Glomerular endothelial cell (primary cell): ENCODE results near the gene LCN1. TPM values are rescaled to one million over a fixed set of nuclear protein-coding genes. Genes with fewer than 3 reads are reported as not detected.

Source experiments
- DNase-seq: peaks from one replicate; pipeline ENCODE4 v3.0.0-alpha.2; 2011; ENCODE audit warnings: low read depth, low spot score; ENCODE audit errors: extremely low read depth
- total RNA-seq: library from RNA; depleted of rRNA; stranded (reverse); fragments of >200 nt; gene quantifications from 2 replicates; pipeline ENCODE4 v1.2.3, GENCODE V29; 2015

LCN1 gene
- total RNA-seq, 1 donor from 2014 or later: not detected

DNA sequence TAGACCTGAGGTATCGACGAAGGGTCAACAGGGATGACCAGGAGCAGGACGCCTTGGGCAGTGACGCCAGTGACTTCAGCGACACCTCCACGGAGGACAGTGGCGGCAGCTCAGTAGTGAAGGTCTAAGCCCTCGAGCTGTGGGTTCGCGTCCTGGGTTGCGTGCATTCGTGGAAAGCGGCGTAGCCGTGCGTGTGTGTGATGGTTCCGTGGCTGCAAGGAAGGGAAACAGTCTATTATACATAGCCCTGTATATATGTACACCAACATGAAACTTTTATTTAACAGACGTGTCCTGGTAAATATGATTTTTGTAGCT lies 33.3 kb upstream of the LCN1 start:
- DNase-seq: no peak

DNA sequence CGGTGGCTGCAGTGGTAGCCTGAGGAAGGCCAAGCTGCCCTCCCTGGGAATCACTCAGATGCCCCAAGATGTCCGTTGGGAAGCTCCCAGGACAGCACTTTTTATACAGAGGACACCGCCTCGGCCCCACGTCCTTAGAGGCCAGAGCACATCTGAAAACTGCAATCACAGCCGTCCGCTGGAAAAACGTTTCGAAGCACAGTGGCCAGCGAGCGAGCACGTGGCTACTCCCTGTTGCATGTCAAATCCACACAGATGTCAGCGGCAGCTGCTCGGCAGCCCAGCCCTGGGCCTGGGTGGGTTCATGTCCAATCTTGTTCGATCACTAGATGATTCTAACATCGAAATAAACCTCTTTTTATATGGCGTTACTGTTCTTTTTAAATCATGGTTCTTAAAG lies 32.7 kb upstream of the LCN1 start:
- DNase-seq: no peak

- DNase-seq: no peak
These were observed 31.9 kb upstream of the LCN1 start for GRCh38 chr9:135489188-135489906.

- DNase-seq: no peak
These were observed 30.9 kb upstream of the LCN1 start for GRCh38 chr9:135490166-135490870.

- DNase-seq: no peak
These were observed 30.2 kb upstream of the LCN1 start for GRCh38 chr9:135490980-135491464.

- DNase-seq: no peak
These were observed 29.5 kb upstream of the LCN1 start for GRCh38 chr9:135491764-135492163.

- DNase-seq: no peak
These were observed 28.2 kb upstream of the LCN1 start for GRCh38 chr9:135492886-135493669.

DNA sequence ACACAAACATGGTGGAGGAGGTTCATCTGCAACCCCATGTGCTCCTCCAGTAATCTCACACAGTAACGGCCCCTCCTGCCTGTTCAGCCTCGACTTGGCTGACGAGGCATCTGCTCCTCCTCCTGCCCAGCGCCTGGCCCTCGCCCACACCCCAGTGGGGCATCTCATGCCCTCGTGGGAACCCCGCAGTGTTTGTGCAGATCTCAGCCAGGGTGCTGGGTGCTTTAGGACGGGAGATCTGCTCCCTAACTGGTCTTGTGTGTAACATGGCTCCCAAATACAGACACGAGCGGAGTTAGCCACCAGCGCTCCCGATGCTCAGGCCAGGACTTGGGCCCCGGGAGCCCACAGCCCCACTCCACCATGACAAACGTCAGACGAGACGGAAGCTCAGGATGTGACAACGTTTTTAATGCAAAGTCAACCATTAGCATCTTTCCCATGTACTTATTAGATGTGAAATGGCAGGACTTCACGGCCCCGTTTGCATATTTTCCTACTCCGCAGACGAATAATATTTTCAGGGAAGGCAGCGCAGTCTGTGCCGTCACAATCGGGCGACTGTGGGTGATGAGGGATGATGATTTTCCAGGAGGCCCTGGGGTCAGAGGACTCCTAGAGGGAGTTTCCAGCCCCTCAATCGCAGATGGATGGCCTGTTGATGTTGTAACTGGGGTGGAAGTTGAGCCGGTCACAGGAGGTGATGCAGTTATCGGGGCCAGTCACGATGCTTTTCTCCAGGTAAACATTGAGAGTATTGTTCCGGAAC lies 26.3 kb upstream of the LCN1 start:
- DNase-seq: no peak

GRCh38 chr9:135498381-135499126 lies 22.7 kb upstream of the LCN1 start:
- no peak for DNase-seq

DNA sequence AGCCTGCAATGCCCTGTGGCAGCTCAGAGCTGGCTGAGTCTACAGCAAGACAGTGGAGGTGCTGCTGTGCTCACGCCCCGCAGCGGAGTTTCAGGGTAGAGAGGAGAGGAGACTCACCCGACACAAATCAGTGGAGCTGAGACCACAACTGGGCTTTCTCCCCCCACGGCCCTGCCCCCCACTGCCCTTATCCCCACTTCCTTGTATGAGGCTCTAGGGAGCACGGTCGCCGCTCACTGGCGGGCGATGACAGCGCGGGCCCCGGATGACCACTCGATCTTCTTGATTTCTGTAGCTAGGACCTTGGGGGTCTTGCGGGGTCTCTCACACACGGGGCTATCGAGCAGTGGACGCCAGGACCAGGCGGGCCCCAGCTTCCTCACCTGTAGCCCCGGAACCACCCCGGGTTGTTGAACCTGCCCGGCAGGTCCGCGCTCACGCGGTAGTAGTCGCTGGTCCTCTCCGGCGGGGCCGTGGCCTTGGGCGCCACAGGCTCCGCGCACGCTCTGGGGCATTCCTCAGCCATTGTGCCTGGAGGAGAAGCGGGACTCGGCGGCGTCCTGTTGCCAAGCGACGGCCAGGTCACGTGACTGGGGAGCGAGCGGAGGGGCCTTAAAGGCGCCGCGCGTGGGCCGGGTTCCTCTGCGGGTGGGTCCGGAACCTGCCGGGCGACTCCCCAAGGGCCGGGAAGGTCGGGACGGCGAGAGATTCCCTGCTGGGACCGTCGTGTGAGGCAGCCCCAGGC lies 21.7 kb upstream of the LCN1 start:
- peak; percentile 23 for DNase-seq

DNA sequence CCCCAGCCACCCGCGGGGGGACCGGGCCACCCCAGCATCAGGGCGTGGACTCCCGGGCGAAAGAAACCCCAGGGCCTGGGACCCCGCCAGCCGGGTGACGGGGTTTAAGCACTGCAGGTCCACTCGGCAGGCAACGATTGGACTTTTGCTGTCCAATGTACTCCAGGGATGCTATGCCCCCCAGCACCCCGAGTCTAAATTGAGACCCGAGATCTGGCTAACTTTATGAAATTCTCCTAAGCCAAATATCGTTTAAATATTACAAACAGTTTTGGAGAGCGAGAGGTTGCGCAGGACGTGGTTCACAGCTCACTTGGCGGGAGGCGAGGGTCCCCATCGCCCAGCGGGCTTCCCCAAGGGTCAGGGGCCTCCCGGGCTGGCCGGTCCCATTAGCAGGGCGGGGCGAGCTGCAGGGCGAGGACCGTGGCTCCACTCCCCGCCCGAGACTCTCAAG lies 21.1 kb upstream of the LCN1 start:
- peak; percentile 22 for DNase-seq

GRCh38 chr9:135500525-135501260 lies 20.5 kb upstream of the LCN1 start, which contains the start of gene MRPS2:
TSS of gene MRPS2 (plus strand) at chr9:135500682. CDS start at chr9:135500711, 29 bp downstream.
- DNase-seq: no peak

DNA sequence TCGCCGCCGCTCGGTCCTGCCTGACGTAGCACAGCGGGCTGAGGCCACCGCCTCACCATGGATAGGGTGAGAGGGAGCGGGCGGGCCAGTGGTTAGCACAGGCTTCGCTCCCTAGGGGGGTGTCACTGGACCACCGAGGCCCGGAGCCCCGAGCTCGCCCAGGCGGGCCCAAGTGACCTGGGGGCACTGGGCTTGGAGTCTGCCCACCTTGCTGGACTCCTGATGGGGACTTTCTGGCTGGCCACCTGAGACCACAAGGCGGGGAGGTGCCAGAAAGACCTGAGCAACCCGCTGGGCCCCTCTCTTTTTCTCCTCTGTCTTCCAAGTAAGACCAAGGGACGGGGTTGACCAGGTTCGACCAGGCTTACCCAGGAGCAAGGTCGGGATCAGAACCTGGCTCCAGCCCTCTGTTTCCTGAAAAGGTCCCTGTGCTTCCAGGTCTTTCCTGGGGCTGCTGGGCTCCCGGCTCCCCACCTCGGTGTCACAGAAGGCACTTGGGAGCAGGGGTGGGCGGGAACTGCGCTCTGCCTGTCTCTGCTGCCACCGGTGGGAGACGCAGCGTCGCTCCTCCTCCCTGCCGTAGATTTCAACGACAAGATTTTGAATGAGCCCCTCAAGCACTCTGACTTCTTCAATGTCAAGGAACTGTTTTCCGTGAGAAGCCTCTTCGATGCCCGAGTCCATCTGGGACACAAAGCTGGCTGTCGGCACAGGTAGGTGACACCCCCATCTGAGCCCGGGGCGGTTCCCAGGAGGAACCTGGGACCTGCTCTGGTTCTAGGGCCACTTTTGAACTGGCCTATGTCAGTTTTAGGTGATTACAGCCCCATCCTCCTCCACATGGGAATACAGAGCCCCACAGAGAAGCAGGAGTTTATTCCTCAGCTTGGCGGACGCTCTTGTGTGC lies 19.7 kb upstream of the LCN1 start:
- DNase-seq: no peak

GRCh38 chr9:135502168-135502872 lies 18.9 kb upstream of the LCN1 start:
- no peak for DNase-seq

DNA sequence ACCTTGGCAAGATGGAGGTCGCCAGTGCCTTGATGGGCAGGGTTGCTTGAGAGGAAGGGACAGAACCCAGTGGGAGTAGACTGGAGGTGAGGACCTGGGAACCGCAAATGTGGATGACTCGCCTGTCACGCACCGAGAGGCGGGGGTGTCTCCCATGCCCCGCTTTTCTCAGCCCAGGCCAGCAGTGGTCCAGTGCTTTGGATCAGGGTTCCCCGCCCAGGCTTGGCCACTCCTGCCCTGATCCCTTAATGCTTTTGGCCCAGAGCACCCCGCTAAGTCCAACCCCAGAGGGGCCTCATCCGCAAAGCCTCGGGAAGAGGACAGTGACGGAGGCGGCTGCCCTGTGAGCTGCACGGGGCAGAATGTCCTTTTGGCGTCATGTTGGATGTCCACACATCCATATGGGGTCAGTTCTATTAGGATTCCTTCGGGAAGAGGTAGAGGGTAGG lies 18.3 kb upstream of the LCN1 start:
- no peak for DNase-seq

DNA sequence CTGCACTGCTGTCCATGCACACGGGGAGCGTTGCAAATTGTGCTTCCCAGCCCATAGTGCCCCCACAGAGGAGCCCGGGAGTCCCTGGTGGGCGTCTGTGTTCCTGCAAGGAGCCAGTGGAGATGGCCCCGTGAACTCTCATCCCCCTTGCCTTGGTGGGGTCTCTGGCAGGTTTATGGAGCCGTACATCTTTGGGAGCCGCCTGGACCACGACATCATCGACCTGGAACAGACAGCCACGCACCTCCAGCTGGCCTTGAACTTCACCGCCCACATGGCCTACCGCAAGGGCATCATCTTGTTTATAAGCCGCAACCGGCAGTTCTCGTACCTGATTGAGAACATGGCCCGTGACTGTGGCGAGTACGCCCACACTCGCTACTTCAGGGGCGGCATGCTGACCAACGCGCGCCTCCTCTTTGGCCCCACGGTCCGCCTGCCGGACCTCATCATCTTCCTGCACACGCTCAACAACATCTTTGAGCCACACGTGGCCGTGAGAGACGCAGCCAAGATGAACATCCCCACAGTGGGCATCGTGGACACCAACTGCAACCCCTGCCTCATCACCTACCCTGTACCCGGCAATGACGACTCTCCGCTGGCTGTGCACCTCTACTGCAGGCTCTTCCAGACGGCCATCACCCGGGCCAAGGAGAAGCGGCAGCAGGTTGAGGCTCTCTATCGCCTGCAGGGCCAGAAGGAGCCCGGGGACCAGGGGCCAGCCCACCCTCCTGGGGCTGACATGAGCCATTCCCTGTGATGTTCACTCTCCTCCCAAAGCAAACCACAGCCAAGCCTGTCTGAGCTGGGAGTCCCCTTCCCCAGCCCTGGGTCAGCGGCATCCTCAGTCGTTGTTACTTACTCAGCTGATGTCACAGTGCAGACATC lies 17.6 kb upstream of the LCN1 start:
- DNase-seq: no peak
